Thyroid gland (tissue), 4 donors: ENCODE data around the gene PSMG1.

ENCODE experiments used
- POLR2A ChIP-seq, 2 donors: fragments of 450-650 bp; IDR thresholded peaks; one replicate each; pipeline ENCODE4 v1.6.1; 2017; ENCODE audit warnings: antibody characterized with exemption in 2 of 2, mild to moderate bottlenecking in 2 of 2, moderate library complexity in 1 of 2
- TF ChIP-seq, protein P1 (sequence below), 6 experiments: fragments of 200-600 bp in 3 of 6; fragments of 450-650 bp in 3 of 6; sonication (generic) in 3 of 6; IDR thresholded peaks; one replicate each; pipeline ENCODE4 v1.5.1; 2016 to 2019; ENCODE audit warnings: antibody characterized with exemption in 6 of 6, mild to moderate bottlenecking in 2 of 6, inconsistent platforms in 1 of 6, moderate library complexity in 1 of 6

DNA sequence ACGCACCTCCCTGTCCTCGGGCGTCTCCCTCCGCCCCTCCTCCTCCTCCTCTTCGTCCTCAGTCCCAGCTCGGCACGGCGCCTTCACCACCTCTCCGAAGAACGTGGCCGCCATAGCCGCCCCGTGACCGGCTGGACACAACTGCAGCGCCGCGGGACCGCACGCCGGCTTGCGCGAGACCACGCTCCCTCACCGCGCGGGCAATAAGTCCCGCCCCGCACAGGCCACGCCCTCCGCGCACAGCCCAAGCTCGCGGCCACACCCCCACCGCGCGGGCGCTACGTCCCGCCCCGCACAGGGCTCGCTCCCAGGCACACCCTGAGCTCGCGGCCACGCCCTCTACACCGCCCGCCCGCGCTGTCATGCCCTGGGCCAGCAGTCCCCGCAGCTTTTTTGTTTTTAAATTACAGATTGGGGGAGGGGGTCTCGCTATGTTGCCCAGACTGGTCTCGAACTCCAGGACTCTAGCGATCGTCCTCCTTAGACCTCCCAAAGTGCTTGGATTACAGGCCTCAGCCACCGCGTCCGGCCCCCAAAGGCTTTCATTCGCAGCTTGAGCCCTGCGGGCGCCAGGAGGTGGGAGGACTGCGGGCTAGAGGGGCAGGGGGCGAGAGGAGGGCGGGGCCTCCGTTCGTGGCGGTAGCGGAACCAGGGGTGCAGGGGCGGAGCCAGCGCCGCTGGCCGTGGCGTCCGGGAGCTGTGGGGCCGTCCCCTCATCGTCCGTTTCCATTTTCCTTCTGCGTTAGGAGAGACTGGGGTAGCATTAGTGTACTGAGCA lies at the start of gene PSMG1:
- TF ChIP-seq, protein P1, sequence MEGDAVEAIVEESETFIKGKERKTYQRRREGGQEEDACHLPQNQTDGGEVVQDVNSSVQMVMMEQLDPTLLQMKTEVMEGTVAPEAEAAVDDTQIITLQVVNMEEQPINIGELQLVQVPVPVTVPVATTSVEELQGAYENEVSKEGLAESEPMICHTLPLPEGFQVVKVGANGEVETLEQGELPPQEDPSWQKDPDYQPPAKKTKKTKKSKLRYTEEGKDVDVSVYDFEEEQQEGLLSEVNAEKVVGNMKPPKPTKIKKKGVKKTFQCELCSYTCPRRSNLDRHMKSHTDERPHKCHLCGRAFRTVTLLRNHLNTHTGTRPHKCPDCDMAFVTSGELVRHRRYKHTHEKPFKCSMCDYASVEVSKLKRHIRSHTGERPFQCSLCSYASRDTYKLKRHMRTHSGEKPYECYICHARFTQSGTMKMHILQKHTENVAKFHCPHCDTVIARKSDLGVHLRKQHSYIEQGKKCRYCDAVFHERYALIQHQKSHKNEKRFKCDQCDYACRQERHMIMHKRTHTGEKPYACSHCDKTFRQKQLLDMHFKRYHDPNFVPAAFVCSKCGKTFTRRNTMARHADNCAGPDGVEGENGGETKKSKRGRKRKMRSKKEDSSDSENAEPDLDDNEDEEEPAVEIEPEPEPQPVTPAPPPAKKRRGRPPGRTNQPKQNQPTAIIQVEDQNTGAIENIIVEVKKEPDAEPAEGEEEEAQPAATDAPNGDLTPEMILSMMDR (IDR thresholded peaks at IDR 0.05), result no peak
- TF ChIP-seq POLR2A (IDR thresholded peaks at IDR 0.05), result peak in 1 of 2 donors; percentile 92
